Stimulated activated CD8-positive, alpha-beta memory T cell treated with anti-CD3 and anti-CD28 coated beads, Interleukin-12 subunit alpha, Interleukin-12 subunit beta, amount 100 ng/mL, for 1 hour (primary cell): ENCODE data around the gene RIC8B.

Source experiments
- DNase-seq: peaks from one replicate; pipeline ENCODE4 v3.0.0-alpha.2; 2020; ENCODE audit warnings: low read depth

RIC8B gene

GRCh38 chr12:106758349-106759110 is 16.0 kb upstream of the RIC8B start:
- DNase-seq: no peak

GRCh38 chr12:106759526-106760183 is 14.8 kb upstream of the RIC8B start:
- DNase-seq: no peak

- no peak for DNase-seq
These were observed 14.3 kb upstream of the RIC8B start for GRCh38 chr12:106760184-106760531.

GRCh38 chr12:106764220-106764619 is 10.3 kb upstream of the RIC8B start:
- no peak for DNase-seq

GRCh38 chr12:106764738-106765137 is 9.7 kb upstream of the RIC8B start:
- no peak for DNase-seq

- DNase-seq: no peak
These were observed 8.1 kb upstream of the RIC8B start for GRCh38 chr12:106766393-106766826.

- no peak for DNase-seq
These were observed 7.3 kb upstream of the RIC8B start for GRCh38 chr12:106767206-106767605.

GRCh38 chr12:106767954-106768822 is 6.3 kb upstream of the RIC8B start:
- no peak for DNase-seq

GRCh38 chr12:106769078-106769477 is 5.4 kb upstream of the RIC8B start:
- DNase-seq: no peak

- DNase-seq: no peak
These were observed 4.9 kb upstream of the RIC8B start for GRCh38 chr12:106769546-106769945.

GRCh38 chr12:106771425-106771824 is 3.1 kb upstream of the RIC8B start:
- DNase-seq: no peak

- no peak for DNase-seq
These were observed 1.0 kb upstream of the RIC8B start for GRCh38 chr12:106773286-106774004.

- DNase-seq: no peak
These were observed 484 bp downstream of the RIC8B start for GRCh38 chr12:106774808-106775524.

- DNase-seq: no peak
These were observed 2.4 kb downstream of the RIC8B start for GRCh38 chr12:106776897-106777296.

GRCh38 chr12:106780010-106780631 is 5.6 kb downstream of the RIC8B start:
- no peak for DNase-seq

GRCh38 chr12:106782619-106783018 is 8.1 kb downstream of the RIC8B start:
- DNase-seq: no peak

- no peak for DNase-seq
These were observed 9.0 kb downstream of the RIC8B start for GRCh38 chr12:106783515-106783914.

GRCh38 chr12:106790020-106790419 is 15.5 kb downstream of the RIC8B start:
- DNase-seq: no peak

- DNase-seq: no peak
These were observed 17.0 kb downstream of the RIC8B start for GRCh38 chr12:106791531-106791930.

- no peak for DNase-seq
These were observed 19.9 kb downstream of the RIC8B start for GRCh38 chr12:106794369-106794768.

GRCh38 chr12:106801167-106801708 is 26.8 kb downstream of the RIC8B start:
- DNase-seq: no peak
